ENCODE data around the gene SDF4.

GRCh38 chr1:1198423-1199140, 33.2 kb downstream of the SDF4 start:
- TF ChIP-seq CTCF (IDR thresholded peaks at IDR 0.05; ENCODE audit: borderline replicate concordance, extremely low read depth, low read length, poor library complexity, severe bottlenecking) = no peak
- TF ChIP-seq EZH2 (IDR thresholded peaks at IDR 0.05; ENCODE audit: borderline replicate concordance, low read depth, low read length, severe bottlenecking) = no peak

All from DND-41 (cell line).